Testis (tissue), 3 donors: ENCODE results near the gene TNFRSF1A. TPM values are rescaled to one million over a fixed set of nuclear protein-coding genes. Genes with fewer than 3 reads are reported as not detected.
A peak's percentile ranks its signal among the peaks of the same experiment; 100 is the strongest.

Experiments used
- DNase-seq: peaks from one replicate; pipeline ENCODE4 v3.0.0-alpha.2; 2019
- H3K27ac ChIP-seq, 2 donors: fragments of 200-600 bp; sonication (generic); one replicate each; pipeline ENCODE4 v1.5.1; 2019
- H3K27me3 ChIP-seq: fragments of 200-600 bp; sonication (generic); one replicate; pipeline ENCODE4 v1.5.1; 2019
- H3K36me3 ChIP-seq: fragments of 200-600 bp; sonication (generic); one replicate; pipeline ENCODE4 v1.5.1; 2017; ENCODE audit warnings: low read depth; ENCODE audit errors: missing control alignments
- H3K4me1 ChIP-seq: fragments of 200-600 bp; sonication (generic); one replicate; pipeline ENCODE4 v1.5.1; 2019
- H3K4me3 ChIP-seq, 2 donors: fragments of 200-600 bp; sonication (generic); one replicate each; pipeline ENCODE4 v1.5.1; 2017 to 2019
- H3K9me3 ChIP-seq: fragments of 200-600 bp; sonication (generic); one replicate; pipeline ENCODE4 v1.5.1; 2017
- POLR2A ChIP-seq: fragments of 450-650 bp; IDR thresholded peaks from one replicate; pipeline ENCODE4 v1.6.1; 2017; ENCODE audit warnings: antibody characterized with exemption, mild to moderate bottlenecking, moderate library complexity
- WGBS, 2 donors: methylation state at CpG; one replicate each; pipeline ENCODE4 v1.1.5; 2018; 5-methylcytosine and 5-hydroxymethylcytosine counted together
- intact Hi-C: fragments of 100-400 bp; cut with DNase I; formaldehyde crosslinking; loops from one replicate; pipeline ENCODE4 v1.15.1; 2023; ENCODE audit warnings: low total_unique reads
- polyA plus RNA-seq: library from polyadenylated mRNA; stranded (reverse); fragments of 350-450 nt; fragmentation: Illumina TruSeq; extraction: RNeasy Lipid Tissue Mini Kit (QIAGEN cat#74804); gene quantifications from one replicate; pipeline ENCODE4 v1.2.3, GENCODE V29; 2014; ENCODE audit warnings: low read depth, low replicate concordance; ENCODE audit not compliant: insufficient read depth
- total RNA-seq, 2 donors: library from RNA; depleted of rRNA; stranded (reverse); fragments of >200 nt; gene quantifications; one replicate each; pipeline ENCODE4 v1.2.3, GENCODE V29; 2016
- TF ChIP-seq, protein P1 (sequence below), 3 experiments: fragments of 450-650 bp in 2 of 3; fragments of 200-600 bp in 1 of 3; sonication (generic) in 1 of 3; IDR thresholded peaks; one replicate each; pipeline ENCODE4 v1.5.1; 2016 to 2019; ENCODE audit warnings: antibody characterized with exemption in 3 of 3, mild to moderate bottlenecking in 2 of 3, moderate library complexity in 1 of 3

The TNFRSF1A gene
- total and polyA plus RNA-seq, 3 donors from 2014 or later: 59.8 to 106 (median 94.6) TPM

DNA sequence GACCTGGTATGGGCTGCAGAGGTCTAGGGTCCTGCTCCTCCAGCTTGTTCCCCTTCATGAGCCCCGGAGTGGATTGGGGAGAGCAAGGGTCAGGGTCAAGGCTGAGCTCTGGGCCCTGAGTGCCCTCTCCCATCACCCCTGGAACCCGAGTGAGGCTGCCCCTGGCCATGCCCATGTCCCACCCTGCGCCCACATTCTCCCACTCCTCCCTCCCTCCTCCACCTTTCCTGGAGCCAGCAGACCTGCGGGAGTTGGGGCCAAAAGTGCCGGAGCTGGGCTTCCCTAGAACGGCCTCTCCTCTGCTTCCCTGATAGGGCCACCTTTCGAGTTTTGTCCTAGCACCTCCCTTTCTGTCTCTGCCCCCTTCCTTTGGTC, 32.9 kb upstream of the TNFRSF1A start:
- no peak for DNase-seq
- Histone ChIP-seq H3K4me3 (no peak overlapping the region), H3K27ac (peak overlapping the region; percentile 68 to 77), H3K4me1 (peaks cover 38% of the 10 kb centered on the region), H3K27me3 (no peaks in the 10 kb centered on the region), H3K36me3 (no peaks in the 10 kb centered on the region), H3K9me3 (no peaks in the 10 kb centered on the region)
- no peak for TF ChIP-seq POLR2A
- TF ChIP-seq, protein P1, sequence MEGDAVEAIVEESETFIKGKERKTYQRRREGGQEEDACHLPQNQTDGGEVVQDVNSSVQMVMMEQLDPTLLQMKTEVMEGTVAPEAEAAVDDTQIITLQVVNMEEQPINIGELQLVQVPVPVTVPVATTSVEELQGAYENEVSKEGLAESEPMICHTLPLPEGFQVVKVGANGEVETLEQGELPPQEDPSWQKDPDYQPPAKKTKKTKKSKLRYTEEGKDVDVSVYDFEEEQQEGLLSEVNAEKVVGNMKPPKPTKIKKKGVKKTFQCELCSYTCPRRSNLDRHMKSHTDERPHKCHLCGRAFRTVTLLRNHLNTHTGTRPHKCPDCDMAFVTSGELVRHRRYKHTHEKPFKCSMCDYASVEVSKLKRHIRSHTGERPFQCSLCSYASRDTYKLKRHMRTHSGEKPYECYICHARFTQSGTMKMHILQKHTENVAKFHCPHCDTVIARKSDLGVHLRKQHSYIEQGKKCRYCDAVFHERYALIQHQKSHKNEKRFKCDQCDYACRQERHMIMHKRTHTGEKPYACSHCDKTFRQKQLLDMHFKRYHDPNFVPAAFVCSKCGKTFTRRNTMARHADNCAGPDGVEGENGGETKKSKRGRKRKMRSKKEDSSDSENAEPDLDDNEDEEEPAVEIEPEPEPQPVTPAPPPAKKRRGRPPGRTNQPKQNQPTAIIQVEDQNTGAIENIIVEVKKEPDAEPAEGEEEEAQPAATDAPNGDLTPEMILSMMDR (IDR thresholded peaks at IDR 0.05): no peak
- intact Hi-C loops: no loop called here
- WGBS, 2 donors: 43 to 56% methylated on average over 7 of the region's 7 CpGs

DNA sequence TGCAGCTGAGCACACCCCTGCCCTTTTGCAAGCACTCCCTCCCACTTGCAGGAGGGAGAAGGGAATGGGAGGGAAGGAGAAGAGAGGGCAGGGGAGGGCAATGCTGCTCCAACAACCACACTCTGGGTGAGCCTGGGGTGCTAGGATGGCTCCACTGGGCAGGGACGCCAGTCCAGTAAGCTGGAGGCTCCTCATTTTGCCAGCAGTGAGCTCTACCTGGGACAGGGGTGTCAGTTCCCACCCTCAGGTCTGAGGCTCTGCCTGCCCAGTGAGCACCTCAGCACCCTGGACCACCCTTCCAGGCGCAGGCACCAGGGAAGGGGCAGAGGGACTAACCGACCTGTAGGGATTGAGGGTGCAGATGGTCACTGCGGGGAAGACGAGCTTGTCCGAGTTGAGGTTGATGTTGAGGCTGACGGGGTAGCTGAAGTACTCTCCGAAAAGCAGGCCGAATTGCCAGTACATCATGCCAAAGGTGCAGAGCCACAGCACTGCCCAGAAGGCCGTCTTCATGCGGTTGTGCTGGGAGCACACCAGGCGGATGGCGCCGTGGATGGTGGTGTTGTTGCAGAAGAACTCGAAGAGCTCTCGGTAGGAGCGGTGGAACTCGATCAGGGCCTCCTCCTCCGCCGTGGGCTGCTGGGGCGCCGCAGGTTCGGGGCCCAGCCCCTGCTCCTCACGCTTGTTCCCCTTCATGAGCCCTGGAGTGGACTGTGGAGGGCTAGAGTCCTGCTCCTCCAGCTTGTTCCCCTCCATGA, 32.3 kb upstream of the TNFRSF1A start:
- Histone ChIP-seq H3K4me1 (peaks cover 38% of the 10 kb centered on the region), H3K27ac (peak overlapping the region; percentile 68 to 77), H3K27me3 (no peaks in the 10 kb centered on the region), H3K9me3 (no peaks in the 10 kb centered on the region), H3K36me3 (no peaks in the 10 kb centered on the region), H3K4me3 (no peak overlapping the region)
- TF ChIP-seq, protein P1 (IDR thresholded peaks at IDR 0.05): no peak
- TF ChIP-seq POLR2A: no peak
- WGBS, 2 donors: 90 to 93% methylated on average over 14 to 24 of the region's 24 CpGs
- no peak for DNase-seq
- intact Hi-C loops: no loop called here

DNA sequence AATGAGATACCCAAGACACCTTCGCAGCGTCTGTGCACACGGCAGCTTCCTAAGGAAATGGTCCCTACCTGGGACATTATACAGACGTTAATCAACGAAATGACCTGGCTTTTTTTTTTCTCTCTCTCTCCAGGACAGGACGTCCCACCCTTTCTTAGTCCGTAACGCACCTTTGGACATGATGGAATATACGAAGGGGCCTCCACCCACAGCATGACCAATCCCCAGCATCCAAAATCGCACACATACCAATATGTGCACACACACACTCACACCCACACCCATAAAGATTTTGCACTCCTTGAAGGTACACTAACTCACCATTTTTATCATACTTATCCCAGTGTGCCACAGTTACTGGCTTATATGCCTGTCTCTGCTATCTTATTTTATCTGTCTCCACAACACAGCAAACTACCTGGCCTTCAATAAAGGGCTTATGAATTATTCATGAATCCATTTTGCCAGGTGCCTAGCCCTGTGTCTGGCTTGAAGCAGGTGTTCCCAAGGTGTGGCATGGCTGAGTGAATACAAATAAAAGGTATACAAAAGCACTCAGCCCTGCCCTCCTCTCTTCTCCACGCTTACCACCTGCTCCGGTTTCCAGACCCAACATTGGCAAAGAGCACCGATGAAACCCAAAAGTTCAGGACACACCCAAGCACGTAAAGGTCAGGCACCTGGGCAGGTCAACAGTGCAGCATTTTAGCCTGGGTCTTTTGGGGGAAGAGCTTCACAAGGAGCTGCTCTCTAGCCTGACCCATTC, 31.3 kb upstream of the TNFRSF1A start:
- intact Hi-C loops: no loop called here
- TF ChIP-seq, protein P1 (IDR thresholded peaks at IDR 0.05): no peak
- no peak for TF ChIP-seq POLR2A
- H3K4me3 ChIP-seq: no peak overlapping the region
- no peaks in the 10 kb centered on the region for H3K27me3 ChIP-seq
- H3K27ac ChIP-seq: no peak overlapping the region
- no peak for DNase-seq
- no peaks in the 10 kb centered on the region for H3K9me3 ChIP-seq
- H3K36me3 ChIP-seq: no peaks in the 10 kb centered on the region
- 86 to 88% methylated on average over 14 of the region's 14 CpGs for WGBS, 2 donors
- H3K4me1 ChIP-seq: peaks cover 38% of the 10 kb centered on the region

DNA sequence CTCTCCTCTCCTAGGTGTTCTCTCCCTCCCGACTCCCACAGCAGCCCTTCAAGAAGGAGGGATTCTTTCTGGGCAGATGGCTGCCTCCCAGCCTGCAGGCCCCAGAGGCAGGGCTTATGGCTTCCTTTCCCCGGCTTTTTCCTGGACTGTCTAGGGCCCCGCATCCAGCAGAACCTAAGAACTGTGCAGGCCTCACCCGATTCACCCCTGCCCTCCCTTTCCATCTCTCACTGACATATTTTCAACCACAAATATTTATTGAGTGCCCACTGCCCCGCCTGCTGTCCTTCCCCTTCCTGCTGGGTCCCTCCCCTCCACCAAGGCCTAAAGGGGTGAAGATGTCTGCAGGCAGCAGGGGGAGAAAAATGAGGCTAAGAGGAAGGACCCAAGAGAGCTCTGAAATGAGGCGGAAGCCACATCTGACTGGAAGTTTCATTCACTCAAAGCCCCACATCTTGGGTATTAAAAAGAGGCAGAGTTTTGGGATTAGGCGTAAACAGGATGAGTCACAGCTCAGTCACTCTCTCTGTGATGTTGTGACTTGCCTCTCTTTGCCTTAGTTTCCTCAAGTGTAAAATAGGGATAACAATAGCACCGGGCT, 30.6 kb upstream of the TNFRSF1A start:
- Histone ChIP-seq H3K4me3 (no peak overlapping the region), H3K36me3 (no peaks in the 10 kb centered on the region), H3K4me1 (peaks cover 34% of the 10 kb centered on the region), H3K27ac (no peak overlapping the region), H3K27me3 (no peaks in the 10 kb centered on the region), H3K9me3 (no peaks in the 10 kb centered on the region)
- intact Hi-C loops: no loop called here
- WGBS, 2 donors: 56 to 63% methylated on average over 8 of the region's 8 CpGs
- DNase-seq: no peak
- no peak for TF ChIP-seq POLR2A
- TF ChIP-seq, protein P1 (IDR thresholded peaks at IDR 0.05): no peak
